GM19239 (cell line): ENCODE data around the gene GPX5.
"Not testable (repeated sequence)": the region's sequence is repeated elsewhere in the genome, so short reads cannot be mapped to it uniquely, and the experiment has no call there.

Source experiments
- DNase-seq: peaks from one replicate; pipeline ENCODE4 v3.0.0; 2011; ENCODE audit warnings: low spot score; ENCODE audit not compliant: insufficient read length
- FAIRE-seq: peaks from 2 replicates; lab custom pipeline; 2011; peaks lifted over from hg19 to GRCh38; lab: Jason Lieb, UNC

The GPX5 gene

GRCh38 chr6:28525496-28526039 lies at the start of gene GPX5:
GPX5 (plus strand) TSS chr6:28525881; CDS start chr6:28526014, 133 bp downstream.
- DNase-seq (no peak), FAIRE-seq (no peak)

GRCh38 chr6:28478518-28478917 lies 47.2 kb upstream of the GPX5 start:
- FAIRE-seq (no peak), DNase-seq (no peak)

- FAIRE-seq (no peak), DNase-seq (no peak)
Measured at GRCh38 chr6:28480253-28480932, 45.3 kb upstream of the GPX5 start.

GRCh38 chr6:28485482-28485881 lies 40.2 kb upstream of the GPX5 start:
- no peak for FAIRE-seq

GRCh38 chr6:28486533-28486932 lies 39.1 kb upstream of the GPX5 start:
- FAIRE-seq, result no peak
- DNase-seq, result no peak

More at GRCh38 chr6:28485482-28485881, 40.2 kb upstream of the GPX5 start:
- DNase-seq, result no peak

- DNase-seq (no peak), FAIRE-seq (no peak)
Measured at GRCh38 chr6:28486988-28487742, 38.5 kb upstream of the GPX5 start.

GRCh38 chr6:28488916-28489365 lies 36.7 kb upstream of the GPX5 start:
- peak; percentile 85 for FAIRE-seq
- no peak for DNase-seq

GRCh38 chr6:28489366-28490204 lies 36.1 kb upstream of the GPX5 start:
- peak; percentile 91 for FAIRE-seq
- peak; percentile 62 for DNase-seq

GRCh38 chr6:28490205-28490890 lies 35.3 kb upstream of the GPX5 start:
- FAIRE-seq (peak; percentile 63), DNase-seq (no peak)

- DNase-seq, result no peak
- FAIRE-seq, result no peak
Measured at GRCh38 chr6:28491984-28492317, 33.7 kb upstream of the GPX5 start.

- FAIRE-seq (no peak), DNase-seq (no peak)
Measured at GRCh38 chr6:28496099-28496779, 29.4 kb upstream of the GPX5 start.

GRCh38 chr6:28497306-28497705 lies 28.4 kb upstream of the GPX5 start:
- no peak for DNase-seq
- FAIRE-seq, result no peak

GRCh38 chr6:28497893-28498292 lies 27.8 kb upstream of the GPX5 start:
- DNase-seq, result no peak
- no peak for FAIRE-seq

- FAIRE-seq (no peak), DNase-seq (no peak)
Measured at GRCh38 chr6:28501259-28501658, 24.4 kb upstream of the GPX5 start.

- not testable (repeated sequence) for DNase-seq, FAIRE-seq
Measured at GRCh38 chr6:28502136-28502535, 23.5 kb upstream of the GPX5 start.

GRCh38 chr6:28502709-28503305 lies 22.9 kb upstream of the GPX5 start:
- FAIRE-seq, DNase-seq: not testable (repeated sequence)

- FAIRE-seq (no peak), DNase-seq (no peak)
Measured at GRCh38 chr6:28505733-28506132, 19.9 kb upstream of the GPX5 start.

GRCh38 chr6:28506807-28507475 lies 18.7 kb upstream of the GPX5 start:
- DNase-seq, result no peak
- FAIRE-seq, result no peak
